Neural cell (in vitro differentiated cells): ENCODE measurements around the gene CD300H. TPM values are rescaled to one million over a fixed set of nuclear protein-coding genes. Genes with fewer than 3 reads are reported as not detected.

Experiments used
- H2AFZ ChIP-seq: fragments of 200-600, 300-800 bp; sonication (generic), shearing (Covaris generic); 2 replicates; pipeline ENCODE4 v1.6.0; 2014; ENCODE audit warnings: low read depth, mild to moderate bottlenecking, antibody characterized with exemption, low read length, moderate library complexity
- H3F3A ChIP-seq: fragments of 200-600 bp; shearing (Covaris generic); 2 replicates; pipeline ENCODE4 v1.6.1; 2016; ENCODE audit warnings: mild to moderate bottlenecking, moderate library complexity, mixed read lengths, antibody characterized with exemption, low read length; ENCODE audit not compliant: insufficient read depth, poor library complexity, severe bottlenecking
- H3K27ac ChIP-seq: fragments of 200-600, 300-800 bp; sonication (generic), shearing (Covaris generic); 2 replicates; pipeline ENCODE4 v1.5.1; 2014; ENCODE audit warnings: mild to moderate bottlenecking, low read length, moderate library complexity
- H3K27me3 ChIP-seq: fragments of 300-800, 200-600 bp; sonication (generic), shearing (Covaris generic); 2 replicates; pipeline ENCODE4 v1.6.0; 2014; ENCODE audit warnings: mild to moderate bottlenecking, low read depth, low read length, moderate library complexity; ENCODE audit not compliant: insufficient read depth
- H3K36me3 ChIP-seq: fragments of 300-800, 200-600 bp; sonication (generic), shearing (Covaris generic); 2 replicates; pipeline ENCODE4 v1.5.1; 2014; ENCODE audit warnings: mild to moderate bottlenecking, antibody characterized with exemption, low read length, moderate library complexity; ENCODE audit not compliant: insufficient read depth
- H3K4me2 ChIP-seq: fragments of 300-800, 200-600 bp; sonication (generic), shearing (Covaris generic); 2 replicates; pipeline ENCODE4 v1.6.0; 2014; ENCODE audit warnings: mild to moderate bottlenecking, low read length
- H3K4me3 ChIP-seq: fragments of 300-800, 200-600 bp; sonication (generic), shearing (Covaris generic); 2 replicates; pipeline ENCODE4 v1.5.1; 2014; ENCODE audit warnings: mild to moderate bottlenecking, low read length, moderate library complexity
- H3K79me2 ChIP-seq: fragments of 200-600 bp; shearing (Covaris generic); replicated peaks from 2 replicates; pipeline ENCODE4 v1.6.0; 2014; ENCODE audit warnings: mild to moderate bottlenecking, low read length, moderate library complexity; ENCODE audit not compliant: insufficient read depth
- H3K9ac ChIP-seq: fragments of 300-800, 200-600 bp; sonication (generic), shearing (Covaris generic); 2 replicates; pipeline ENCODE4 v1.6.1; 2016; ENCODE audit warnings: mild to moderate bottlenecking, low read length, mixed read lengths
- H3K9me2 ChIP-seq: fragments of 200-600 bp; shearing (Covaris generic); 2 replicates; pipeline ENCODE4 v1.6.1; 2016; ENCODE audit warnings: mild to moderate bottlenecking, low read length, mixed read lengths; ENCODE audit not compliant: insufficient read depth
- H3K9me3 ChIP-seq: fragments of 200-600, 300-800 bp; sonication (generic), shearing (Covaris generic); 2 replicates; pipeline ENCODE4 v1.6.1; 2016; ENCODE audit warnings: mild to moderate bottlenecking, mixed run types, low read length, moderate library complexity, mixed read lengths
- H4K20me1 ChIP-seq: fragments of 200-600 bp; shearing (Covaris generic); 2 replicates; pipeline ENCODE4 v1.6.1; 2016; ENCODE audit warnings: mild to moderate bottlenecking, mixed run types; ENCODE audit not compliant: insufficient read depth
- EP300 ChIP-seq: fragments of 450-650 bp; conservative IDR thresholded peaks from 2 replicates; pipeline ENCODE4 v1.6.1; 2014; ENCODE audit warnings: antibody characterized with exemption, mild to moderate bottlenecking, moderate library complexity; ENCODE audit not compliant: poor library complexity, severe bottlenecking
- EZH2 ChIP-seq: fragments of 200-600, 300-800 bp; shearing (Covaris generic), sonication (generic); IDR thresholded peaks from 2 replicates; pipeline ENCODE4 v1.6.1; 2014; ENCODE audit warnings: antibody characterized with exemption, low read length, borderline replicate concordance, mild to moderate bottlenecking; ENCODE audit not compliant: insufficient read depth, poor library complexity, severe bottlenecking
- MXI1 ChIP-seq: fragments of 450-650 bp; conservative IDR thresholded peaks from 2 replicates; pipeline ENCODE4 v1.6.1; 2014; ENCODE audit warnings: antibody characterized with exemption, mild to moderate bottlenecking; ENCODE audit not compliant: poor library complexity, severe bottlenecking
- POLR2AphosphoS5 ChIP-seq: IDR thresholded peaks from 2 replicates; pipeline ENCODE4 v1.6.1; 2012
- RAD21 ChIP-seq: fragments of 450-650 bp; conservative IDR thresholded peaks from 2 replicates; pipeline ENCODE4 v1.6.1; 2014; ENCODE audit warnings: antibody characterized with exemption, mild to moderate bottlenecking, moderate library complexity
- REST ChIP-seq: IDR thresholded peaks from 2 replicates; pipeline ENCODE4 v1.6.1; 2012; ENCODE audit warnings: borderline replicate concordance
- SMC3 ChIP-seq: fragments of 450-650 bp; conservative IDR thresholded peaks from 2 replicates; pipeline ENCODE4 v1.6.1; 2014; ENCODE audit warnings: antibody characterized with exemption, mild to moderate bottlenecking, moderate library complexity; ENCODE audit not compliant: poor library complexity
- TAF1 ChIP-seq: IDR thresholded peaks from 2 replicates; pipeline ENCODE4 v1.6.1; 2012; ENCODE audit warnings: low read depth
- polyA plus RNA-seq: library from polyadenylated mRNA; depleted of rRNA; stranded (reverse); fragments of >200 nt; gene quantifications from 2 replicates; pipeline ENCODE4 v1.2.3, GENCODE V29; 2014
- TF ChIP-seq, protein P1 (sequence below): fragments of 450-650 bp; IDR thresholded peaks from 2 replicates; pipeline ENCODE4 v1.5.1; 2014; ENCODE audit warnings: antibody characterized with exemption, mild to moderate bottlenecking, moderate library complexity; ENCODE audit not compliant: poor library complexity, severe bottlenecking

CD300H gene
- polyA plus RNA-seq, 1 donor from 2014 or later: not detected

DNA sequence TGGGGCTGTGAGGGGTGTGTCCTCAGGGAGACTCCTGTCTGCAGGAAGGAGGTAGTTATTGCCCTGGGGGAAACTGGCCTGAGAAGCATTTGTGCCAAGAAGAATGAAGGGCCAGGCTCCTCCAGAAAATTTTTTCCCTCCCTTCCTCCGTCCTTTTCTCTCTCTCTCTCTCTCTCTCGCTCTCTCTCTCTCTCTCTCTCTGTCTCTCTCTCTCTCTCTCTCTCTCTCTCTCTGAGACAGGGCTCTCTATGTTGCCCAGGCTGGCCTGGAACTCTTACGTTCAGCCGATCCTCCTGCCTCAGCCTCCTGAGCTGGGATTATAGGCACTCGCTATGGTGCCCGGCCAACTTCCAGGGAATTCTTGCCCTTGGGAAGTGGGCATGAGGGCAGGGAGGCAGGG lies 44.7 kb upstream of the CD300H start:
- TF ChIP-seq, protein P1, sequence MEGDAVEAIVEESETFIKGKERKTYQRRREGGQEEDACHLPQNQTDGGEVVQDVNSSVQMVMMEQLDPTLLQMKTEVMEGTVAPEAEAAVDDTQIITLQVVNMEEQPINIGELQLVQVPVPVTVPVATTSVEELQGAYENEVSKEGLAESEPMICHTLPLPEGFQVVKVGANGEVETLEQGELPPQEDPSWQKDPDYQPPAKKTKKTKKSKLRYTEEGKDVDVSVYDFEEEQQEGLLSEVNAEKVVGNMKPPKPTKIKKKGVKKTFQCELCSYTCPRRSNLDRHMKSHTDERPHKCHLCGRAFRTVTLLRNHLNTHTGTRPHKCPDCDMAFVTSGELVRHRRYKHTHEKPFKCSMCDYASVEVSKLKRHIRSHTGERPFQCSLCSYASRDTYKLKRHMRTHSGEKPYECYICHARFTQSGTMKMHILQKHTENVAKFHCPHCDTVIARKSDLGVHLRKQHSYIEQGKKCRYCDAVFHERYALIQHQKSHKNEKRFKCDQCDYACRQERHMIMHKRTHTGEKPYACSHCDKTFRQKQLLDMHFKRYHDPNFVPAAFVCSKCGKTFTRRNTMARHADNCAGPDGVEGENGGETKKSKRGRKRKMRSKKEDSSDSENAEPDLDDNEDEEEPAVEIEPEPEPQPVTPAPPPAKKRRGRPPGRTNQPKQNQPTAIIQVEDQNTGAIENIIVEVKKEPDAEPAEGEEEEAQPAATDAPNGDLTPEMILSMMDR: no peak
- TF ChIP-seq REST (no peak), TAF1 (no peak), POLR2AphosphoS5 (no peak), EZH2 (no peak), RAD21 (no peak), EP300 (no peak), SMC3 (no peak), MXI1 (no peak)
- H3K9ac ChIP-seq: no peak overlapping the region
- H3K4me3 ChIP-seq: no peak overlapping the region
- H3K27ac ChIP-seq: no peak overlapping the region
- H4K20me1 ChIP-seq: no peaks in the 10 kb centered on the region
- H3K36me3 ChIP-seq: no peaks in the 10 kb centered on the region
- peaks cover 13% of the 10 kb centered on the region for H3K27me3 ChIP-seq
- H3K4me2 ChIP-seq: no peak overlapping the region
- no peak overlapping the region for H2AFZ ChIP-seq
- H3K79me2 ChIP-seq: no peaks in the 10 kb centered on the region
- no peaks in the 10 kb centered on the region for H3K9me2 ChIP-seq
- H3K9me3 ChIP-seq: no peaks in the 10 kb centered on the region
- H3F3A ChIP-seq: no peaks in the 10 kb centered on the region

GRCh38 chr17:74610108-74610507 lies 42.8 kb upstream of the CD300H start:
- no peaks in the 10 kb centered on the region for H3K79me2 ChIP-seq
- no peak overlapping the region for H3K4me3 ChIP-seq
- H3K9ac ChIP-seq: no peak overlapping the region
- H3K27ac ChIP-seq: no peak overlapping the region
- no peaks in the 10 kb centered on the region for H3F3A ChIP-seq
- no peaks in the 10 kb centered on the region for H3K9me2 ChIP-seq
- H3K36me3 ChIP-seq: no peaks in the 10 kb centered on the region
- H4K20me1 ChIP-seq: no peaks in the 10 kb centered on the region
- no peak overlapping the region for H2AFZ ChIP-seq
- H3K9me3 ChIP-seq: no peaks in the 10 kb centered on the region
- H3K27me3 ChIP-seq: peaks cover 13% of the 10 kb centered on the region
- TF ChIP-seq SMC3: no peak
- no peak for TF ChIP-seq REST
- no peak for TF ChIP-seq TAF1
- TF ChIP-seq RAD21: no peak
- no peak for TF ChIP-seq EP300
- no peak for TF ChIP-seq POLR2AphosphoS5
- no peak for TF ChIP-seq MXI1
- TF ChIP-seq, protein P1: no peak
- TF ChIP-seq EZH2: no peak
- no peak overlapping the region for H3K4me2 ChIP-seq
